ENCODE data around the gene ADAM12.

ADAM12 gene

GRCh38 chr10:126229686-126230085 lies 158.6 kb downstream of the ADAM12 start:
- DNase-seq: no peak

- DNase-seq: no peak
These were observed 160.5 kb downstream of the ADAM12 start for GRCh38 chr10:126227762-126228134.

GRCh38 chr10:126226988-126227761 lies 161.1 kb downstream of the ADAM12 start:
- DNase-seq: no peak

- no peak for DNase-seq
These were observed 162.1 kb downstream of the ADAM12 start for GRCh38 chr10:126226205-126226604.

GRCh38 chr10:126225672-126226008 lies 162.6 kb downstream of the ADAM12 start:
- no peak for DNase-seq

- DNase-seq: no peak
These were observed 163.2 kb downstream of the ADAM12 start for GRCh38 chr10:126224967-126225671.

GRCh38 chr10:126223512-126224067 lies 164.7 kb downstream of the ADAM12 start:
- DNase-seq: no peak

GRCh38 chr10:126222736-126223511 lies 165.4 kb downstream of the ADAM12 start:
- no peak for DNase-seq

- no peak for DNase-seq
These were observed 166.4 kb downstream of the ADAM12 start for GRCh38 chr10:126221874-126222273.

GRCh38 chr10:126218778-126219649 lies 169.3 kb downstream of the ADAM12 start:
- DNase-seq: no peak

- no peak for DNase-seq
These were observed 170.1 kb downstream of the ADAM12 start for GRCh38 chr10:126218174-126218573.

GRCh38 chr10:126216632-126216961 lies 171.7 kb downstream of the ADAM12 start:
- no peak for DNase-seq

GRCh38 chr10:126215746-126216631 lies 172.3 kb downstream of the ADAM12 start:
- DNase-seq: no peak

GRCh38 chr10:126214679-126215078 lies 173.6 kb downstream of the ADAM12 start:
- no peak for DNase-seq

GRCh38 chr10:126214021-126214420 lies 174.3 kb downstream of the ADAM12 start:
- DNase-seq: no peak

GRCh38 chr10:126212738-126213137 lies 175.5 kb downstream of the ADAM12 start:
- DNase-seq: no peak

GRCh38 chr10:126210051-126210651 lies 178.1 kb downstream of the ADAM12 start:
- no peak for DNase-seq

GRCh38 chr10:126209451-126209850 lies 178.8 kb downstream of the ADAM12 start:
- no peak for DNase-seq

- DNase-seq: no peak
These were observed 179.5 kb downstream of the ADAM12 start for GRCh38 chr10:126208726-126209302.

GRCh38 chr10:126207851-126208250 lies 180.4 kb downstream of the ADAM12 start:
- no peak for DNase-seq

GRCh38 chr10:126207313-126207771 lies 180.9 kb downstream of the ADAM12 start:
- DNase-seq: no peak

All from CD4-positive, alpha-beta T cell treated with Interleukin-10 for 1 hour (primary cell).